Mucosa of descending colon (tissue), 3 donors: ENCODE results near the gene BLZF1. TPM values are rescaled to one million over a fixed set of nuclear protein-coding genes. Genes with fewer than 3 reads are reported as not detected.
"Not testable (repeated sequence)": the region's sequence is repeated elsewhere in the genome, so short reads cannot be mapped to it uniquely, and the experiment has no call there.

Source experiments
- ATAC-seq: fragments of 200-7000 bp; cut with Tn5 transposase; one replicate; pipeline ENCODE4 v1.9.1; 2020; ENCODE audit warnings: mild to moderate bottlenecking, moderate library complexity
- DNase-seq, 3 donors: peaks; one replicate each; pipeline ENCODE4 v3.0.0-alpha.2; 2020
- H3K36me3 ChIP-seq: fragments of 200-600 bp; one replicate; pipeline ENCODE4 v1.8.0; 2021; ENCODE audit warnings: low read depth, mild to moderate bottlenecking
- H3K4me1 ChIP-seq: fragments of 200-600 bp; one replicate; pipeline ENCODE4 v1.8.0; 2021; ENCODE audit warnings: low read depth, mild to moderate bottlenecking
- H3K4me3 ChIP-seq: fragments of 200-600 bp; one replicate; pipeline ENCODE4 v1.8.0; 2021; ENCODE audit warnings: mild to moderate bottlenecking
- H3K9me3 ChIP-seq: fragments of 200-600 bp; one replicate; pipeline ENCODE4 v1.8.0; 2021; ENCODE audit warnings: mild to moderate bottlenecking
- intact Hi-C, 2 donors: fragments of 100-400 bp; cut with DNase I in 1 of 2; cut with micrococcal nuclease in 1 of 2; formaldehyde crosslinking; loops; one replicate each; pipeline versions ENCODE4 v1.11.0 to v1.11.1; 2022; cut with DNase I, micrococcal nuclease
- total RNA-seq, 3 donors: library from RNA; stranded (reverse); fragmentation: NEBNext Ultra II Directional in 2 of 3; extraction: Animal tissue kit (Norgen Biotek cat#: 25700) in 2 of 3; gene quantifications; one replicate each; pipeline versions ENCODE4 v1.2.1 to v1.2.4, GENCODE V29; 2021 to 2023
- TF ChIP-seq, protein P1 (sequence below): fragments of 200-600 bp; IDR thresholded peaks from one replicate; pipeline ENCODE4 v1.8.0; 2022; ENCODE audit warnings: antibody characterized with exemption, mild to moderate bottlenecking
- donor health status: DM: no; HTN: no; CAD: no; lungs with moderate emphysema.
- donor health status: DM: no; HTN: no; CAD: no.
- donor health status: DM: no; HTN: yes; CAD: no.

Gene BLZF1
- total RNA-seq, 3 donors from 2014 or later, result 23.5 to 35.9 (median 30.8) TPM

DNA sequence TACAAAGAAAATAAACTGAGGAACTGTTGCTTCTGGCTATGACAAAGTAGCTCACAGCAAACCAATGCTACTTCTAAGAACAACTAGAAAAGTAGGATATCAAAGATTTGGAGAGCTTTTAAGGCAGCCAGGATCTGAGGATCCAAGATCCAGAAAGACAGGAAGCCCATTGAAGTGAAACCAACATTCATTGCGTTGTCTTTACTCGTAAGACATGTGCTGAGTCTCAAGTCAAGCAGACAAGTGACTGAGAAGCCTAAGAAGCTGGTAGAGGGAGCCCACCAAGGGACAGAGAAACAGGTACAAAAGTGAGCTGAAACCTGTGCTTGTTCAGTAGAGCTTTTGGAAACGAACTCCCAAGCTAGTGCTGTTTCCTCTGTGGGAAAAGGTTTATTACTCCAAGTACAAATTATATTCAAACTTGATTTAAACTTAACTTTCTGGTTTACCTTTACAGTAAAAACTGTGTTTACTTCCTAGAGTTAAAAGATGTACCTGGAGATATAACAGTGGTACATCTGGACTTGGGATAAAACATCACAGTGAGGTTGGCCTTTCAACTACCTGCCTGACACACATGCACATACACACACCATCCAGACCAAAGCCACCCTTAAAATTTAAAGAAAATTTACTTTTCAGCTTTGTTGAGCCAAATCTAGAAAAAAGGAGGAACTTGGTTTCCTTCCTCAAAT lies 41.6 kb upstream of the BLZF1 start:
- DNase-seq (no peak), ATAC-seq (no peak)
- Histone ChIP-seq H3K4me3 (no peak overlapping the region), H3K36me3 (no peaks in the 10 kb centered on the region), H3K9me3 (peaks cover 6% of the 10 kb centered on the region), H3K4me1 (no peaks in the 10 kb centered on the region)
- intact Hi-C loops, result no loop called here
- TF ChIP-seq, protein P1, sequence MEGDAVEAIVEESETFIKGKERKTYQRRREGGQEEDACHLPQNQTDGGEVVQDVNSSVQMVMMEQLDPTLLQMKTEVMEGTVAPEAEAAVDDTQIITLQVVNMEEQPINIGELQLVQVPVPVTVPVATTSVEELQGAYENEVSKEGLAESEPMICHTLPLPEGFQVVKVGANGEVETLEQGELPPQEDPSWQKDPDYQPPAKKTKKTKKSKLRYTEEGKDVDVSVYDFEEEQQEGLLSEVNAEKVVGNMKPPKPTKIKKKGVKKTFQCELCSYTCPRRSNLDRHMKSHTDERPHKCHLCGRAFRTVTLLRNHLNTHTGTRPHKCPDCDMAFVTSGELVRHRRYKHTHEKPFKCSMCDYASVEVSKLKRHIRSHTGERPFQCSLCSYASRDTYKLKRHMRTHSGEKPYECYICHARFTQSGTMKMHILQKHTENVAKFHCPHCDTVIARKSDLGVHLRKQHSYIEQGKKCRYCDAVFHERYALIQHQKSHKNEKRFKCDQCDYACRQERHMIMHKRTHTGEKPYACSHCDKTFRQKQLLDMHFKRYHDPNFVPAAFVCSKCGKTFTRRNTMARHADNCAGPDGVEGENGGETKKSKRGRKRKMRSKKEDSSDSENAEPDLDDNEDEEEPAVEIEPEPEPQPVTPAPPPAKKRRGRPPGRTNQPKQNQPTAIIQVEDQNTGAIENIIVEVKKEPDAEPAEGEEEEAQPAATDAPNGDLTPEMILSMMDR, result no peak

DNA sequence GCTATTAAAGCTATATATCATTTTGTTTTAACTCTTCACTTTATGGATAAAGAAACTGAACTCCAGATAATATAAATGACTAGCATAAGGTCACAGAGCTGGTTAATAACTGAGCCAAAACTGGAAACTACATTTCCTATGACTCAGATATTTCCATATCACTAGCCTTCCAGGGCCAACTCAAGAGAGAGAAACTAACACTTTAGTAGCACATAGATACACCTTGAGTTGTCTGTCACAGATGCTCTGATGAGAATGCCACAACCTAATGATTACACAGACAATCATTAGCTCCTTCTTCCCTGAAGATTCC lies 41.1 kb upstream of the BLZF1 start:
- Histone ChIP-seq H3K9me3 (peaks cover 6% of the 10 kb centered on the region), H3K36me3 (no peaks in the 10 kb centered on the region), H3K4me3 (no peak overlapping the region), H3K4me1 (no peaks in the 10 kb centered on the region)
- ATAC-seq (no peak), DNase-seq (no peak)
- intact Hi-C loops, result no loop called here
- TF ChIP-seq, protein P1, result no peak

DNA sequence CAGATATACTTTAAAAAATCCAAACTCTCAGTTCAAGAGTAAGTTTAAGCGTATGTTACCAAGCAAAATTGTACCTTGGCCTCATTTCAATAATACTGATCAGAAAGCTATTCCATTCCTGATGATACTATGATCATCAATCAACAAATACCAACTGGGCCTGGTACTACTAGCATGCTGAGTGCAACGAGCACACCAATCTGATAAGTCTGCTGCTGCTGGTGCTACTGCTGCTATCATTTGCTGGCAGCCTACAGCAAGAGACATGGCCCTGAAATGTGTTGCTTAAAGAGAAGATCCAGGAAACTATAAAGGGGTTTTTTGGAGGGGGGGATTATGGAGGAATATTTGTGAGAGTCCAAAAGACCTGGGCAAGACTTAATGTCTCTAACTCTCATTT lies 40.1 kb upstream of the BLZF1 start:
- TF ChIP-seq, protein P1, result no peak
- Histone ChIP-seq H3K4me3 (no peak overlapping the region), H3K4me1 (no peaks in the 10 kb centered on the region), H3K9me3 (peaks cover 6% of the 10 kb centered on the region), H3K36me3 (no peaks in the 10 kb centered on the region)
- ATAC-seq (no peak), DNase-seq (no peak)
- intact Hi-C loops, result no loop called here

DNA sequence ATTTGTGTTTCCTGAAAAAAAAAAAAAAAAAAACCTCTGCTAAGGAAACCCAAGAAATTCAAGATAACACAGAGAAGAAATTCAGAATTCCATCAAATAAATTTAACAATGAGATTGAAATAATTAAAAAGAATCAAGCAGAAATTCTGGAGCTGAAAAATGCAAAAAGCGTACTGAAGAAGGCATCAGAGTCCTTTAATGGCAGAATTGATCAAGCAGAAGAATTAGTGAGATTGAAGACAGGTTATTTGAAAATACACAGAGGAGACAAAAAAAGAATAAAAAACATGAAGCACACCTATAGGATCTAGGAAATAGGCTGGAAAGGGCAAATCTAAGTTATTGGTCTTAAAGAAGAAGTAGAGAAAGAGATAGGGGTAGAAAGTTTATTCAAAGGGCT lies 38.6 kb upstream of the BLZF1 start:
- H3K4me1 ChIP-seq, result no peaks in the 10 kb centered on the region
- no peak overlapping the region for H3K4me3 ChIP-seq
- H3K9me3 ChIP-seq, result peaks cover 6% of the 10 kb centered on the region
- TF ChIP-seq, protein P1, result no peak
- DNase-seq (no peak), ATAC-seq (no peak)
- intact Hi-C loops, result no loop called here
- H3K36me3 ChIP-seq, result no peaks in the 10 kb centered on the region

DNA sequence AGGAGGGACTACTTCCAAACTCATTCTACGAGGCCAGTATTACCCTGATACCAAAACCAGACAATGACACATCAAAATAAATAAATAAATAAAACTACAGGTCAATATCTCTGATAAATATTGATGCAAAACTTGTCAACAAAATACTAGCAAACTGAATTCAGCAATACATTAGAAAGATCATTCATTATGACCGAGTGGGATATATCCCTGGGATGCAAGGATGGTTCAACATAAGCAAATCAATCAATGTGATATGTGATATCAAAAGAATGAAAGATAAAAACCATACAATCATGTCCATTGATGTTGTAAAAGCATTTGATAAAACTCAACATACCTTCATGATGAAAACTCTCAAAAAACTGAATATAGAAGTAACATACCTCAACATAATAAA lies 37.1 kb upstream of the BLZF1 start:
- Histone ChIP-seq H3K9me3 (peaks cover 6% of the 10 kb centered on the region), H3K4me1 (no peaks in the 10 kb centered on the region), H3K36me3 (no peaks in the 10 kb centered on the region), H3K4me3 (no peak overlapping the region)
- no peak for ATAC-seq
- DNase-seq, result no peak
- TF ChIP-seq, protein P1, result no peak
- intact Hi-C loops, result no loop called here

DNA sequence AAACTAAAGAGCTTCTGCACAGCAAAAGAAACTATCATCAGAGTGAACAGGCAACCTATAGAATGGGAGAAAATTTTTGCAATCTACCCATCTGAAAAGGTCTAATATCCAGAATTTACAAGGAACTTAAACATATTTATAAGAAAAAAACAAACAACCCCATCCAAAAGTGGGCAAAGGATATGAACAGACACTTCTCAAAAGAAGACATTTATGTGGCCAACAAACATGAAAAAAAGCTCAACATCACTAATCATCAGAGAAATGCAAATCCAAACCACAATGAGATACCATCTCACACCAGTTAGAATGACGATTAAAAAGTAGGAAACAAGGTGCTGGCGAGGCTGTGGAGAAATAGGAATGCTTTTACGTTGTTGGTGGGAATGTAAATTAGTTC lies 33.3 kb upstream of the BLZF1 start:
- H3K9me3 ChIP-seq, H3K4me1 ChIP-seq, DNase-seq, H3K36me3 ChIP-seq, ATAC-seq, intact Hi-C loops, H3K4me3 ChIP-seq: not testable (repeated sequence)

DNA sequence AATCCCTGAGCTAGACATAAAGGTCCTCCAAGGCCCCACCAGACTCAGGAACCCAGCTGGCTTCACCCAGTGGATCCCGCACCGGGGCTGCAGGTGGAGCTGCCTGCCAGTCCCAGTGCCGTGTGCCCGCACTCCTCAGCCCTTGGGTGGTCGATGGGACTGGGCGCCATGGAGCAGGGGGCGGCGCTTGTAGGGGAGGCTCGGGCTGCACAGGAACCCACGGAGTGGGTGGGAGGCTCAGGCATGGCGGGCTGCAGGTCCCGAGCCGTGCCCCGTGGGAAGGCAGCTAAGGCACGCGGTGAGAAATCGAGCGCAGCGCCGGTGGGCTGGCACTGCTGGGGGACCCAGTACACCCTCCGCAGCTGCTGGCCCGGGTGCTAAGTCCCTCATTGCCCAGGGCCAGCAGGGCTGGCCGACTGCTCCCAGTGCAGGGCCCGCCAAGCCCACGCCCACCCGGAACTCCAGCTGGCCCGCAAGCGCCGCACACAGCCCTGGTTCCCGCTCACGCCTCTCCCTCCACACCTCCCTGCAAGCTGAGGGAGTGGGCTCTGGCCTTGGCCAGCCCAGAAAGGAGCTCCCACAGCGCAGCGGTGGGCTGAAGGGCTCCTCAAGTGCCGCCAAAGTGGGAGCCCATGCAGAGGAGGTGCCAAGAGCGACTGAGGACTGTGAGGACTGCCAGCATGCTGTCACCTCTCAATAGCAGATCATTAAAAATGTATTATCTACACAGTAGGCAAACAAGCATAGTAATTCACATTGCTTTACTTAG lies 30.9 kb upstream of the BLZF1 start:
- H3K4me3 ChIP-seq, H3K4me1 ChIP-seq, H3K9me3 ChIP-seq, intact Hi-C loops, ATAC-seq, DNase-seq, H3K36me3 ChIP-seq: not testable (repeated sequence)
